MCF 10A (cell line): ENCODE data around the gene THADA. TPM values are rescaled to one million over a fixed set of nuclear protein-coding genes. Genes with fewer than 3 reads are reported as not detected.

ENCODE experiments used
- BruUV-seq: library from RNA; stranded (reverse); fragments of 400-500 nt; replicated peaks from 2 replicates; lab custom pipeline; 2021; lab: Mats Ljungman, UMichigan
- CTCF ChIA-PET: fragments of 300-600 bp; sonication (Branson Sonifier 250); formaldehyde crosslinking; extraction: SDS; loops from one replicate; lab custom pipeline; 2021; ENCODE audit warnings: antibody characterized with exemption, inconsistent platforms; lab: Yijun Ruan, JAX
- POLR2A ChIA-PET: fragments of 300-600, 350-650 bp; sonication (Branson Sonifier 250); formaldehyde crosslinking; extraction: SDS; loops from one replicate; lab custom pipeline; 2020; ENCODE audit warnings: antibody characterized with exemption, inconsistent platforms; lab: Yijun Ruan, JAX
- DNase-seq: peaks from one replicate; pipeline ENCODE4 v3.0.0-alpha.2; 2018; ENCODE audit not compliant: unreplicated experiment
- H3K27ac Mint-ChIP-seq: one replicate; pipeline ENCODE4 v1.8.0; 2022; ENCODE audit warnings: mild to moderate bottlenecking, low read depth, mixed read lengths; ENCODE audit not compliant: unreplicated experiment
- H3K27me3 Mint-ChIP-seq: one replicate; pipeline ENCODE4 v1.8.0; 2022; ENCODE audit warnings: mixed read lengths; ENCODE audit not compliant: insufficient read depth, unreplicated experiment
- H3K36me3 Mint-ChIP-seq: one replicate; pipeline ENCODE4 v1.8.0; 2022; ENCODE audit warnings: mild to moderate bottlenecking, moderate library complexity, mixed read lengths; ENCODE audit not compliant: insufficient read depth, unreplicated experiment
- H3K4me1 Mint-ChIP-seq: one replicate; pipeline ENCODE4 v1.8.0; 2022; ENCODE audit warnings: mixed read lengths; ENCODE audit not compliant: insufficient read depth, unreplicated experiment
- H3K4me3 Mint-ChIP-seq: one replicate; pipeline ENCODE4 v1.8.0; 2022; ENCODE audit warnings: mild to moderate bottlenecking, moderate library complexity, mixed read lengths; ENCODE audit not compliant: unreplicated experiment
- H3K9me3 Mint-ChIP-seq: one replicate; pipeline ENCODE4 v1.8.0; 2022; ENCODE audit warnings: mixed read lengths; ENCODE audit not compliant: unreplicated experiment
- intact Hi-C: fragments of 100-400 bp; cut with micrococcal nuclease; formaldehyde crosslinking; loops from 2 replicates; pipeline ENCODE4 v1.14.1; 2022
- total RNA-seq: library from RNA; stranded (reverse); gene quantifications from 2 replicates; pipeline ENCODE4 v1.2.3, GENCODE V29; 2022
- TF ChIP-seq, protein P1 (sequence below): fragments of 200-600 bp; IDR thresholded peaks from one replicate; pipeline ENCODE4 v1.8.0; 2022; ENCODE audit warnings: antibody characterized with exemption, mild to moderate bottlenecking; ENCODE audit not compliant: unreplicated experiment

THADA gene
- total RNA-seq, 1 experiment from 2014 or later = 49.8 TPM

DNA sequence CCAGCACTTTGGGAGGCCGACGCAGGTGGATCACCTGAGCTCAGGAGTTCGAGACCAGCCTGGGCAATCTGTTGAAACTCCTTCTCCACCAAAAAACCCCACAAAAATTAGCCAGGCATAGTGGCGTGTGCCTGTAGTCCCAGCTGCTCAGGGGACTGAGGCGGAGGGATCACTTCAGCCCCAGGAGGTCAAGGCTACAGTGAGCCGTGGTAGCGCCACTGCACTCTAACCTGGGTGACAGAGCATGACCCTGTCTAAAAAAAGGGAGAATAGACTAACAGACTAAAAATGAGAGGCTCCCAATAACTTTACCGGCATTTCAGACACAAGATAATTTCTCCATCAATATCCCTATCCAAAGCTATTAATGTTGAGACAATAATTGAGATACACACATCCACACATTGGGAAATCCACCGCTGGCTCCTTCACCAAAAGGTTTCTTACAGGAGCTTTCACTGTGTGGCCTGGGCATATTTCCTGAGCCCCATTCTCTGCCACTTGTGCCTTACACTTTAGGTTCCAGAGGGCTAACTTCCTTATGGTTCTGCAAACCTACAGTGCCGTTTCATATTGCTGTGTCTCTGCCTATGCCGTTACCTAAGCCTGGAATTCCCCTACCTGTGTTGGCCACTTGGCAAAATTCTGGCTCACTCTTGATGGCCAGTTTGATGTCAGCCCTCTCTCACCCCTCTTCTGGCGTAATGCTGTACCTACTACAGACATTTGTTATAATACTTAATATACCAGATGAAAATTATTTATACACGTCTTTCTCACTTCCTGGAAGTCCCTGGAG, 253.7 kb downstream of the THADA start:
- Mint-ChIP-seq H3K27me3 (no peaks in the 10 kb centered on the region), H3K27ac (peak overlapping the region; percentile 23), H3K4me1 (peaks cover 28% of the 10 kb centered on the region), H3K9me3 (no peaks in the 10 kb centered on the region), H3K36me3 (peaks cover 22% of the 10 kb centered on the region), H3K4me3 (no peak overlapping the region)
- ChIA-PET POLR2A (interaction anchor here (1.0 to 1.1 kb wide), 4 partner anchors 9 to 78 kb away, joined by 3 to 5 read pairs (median 3); no protein-coding TSS in a partner anchor), CTCF (interaction anchor here (0.6 to 1.4 kb wide), 4 partner anchors 27 to 367 kb away, joined by 3 to 4 read pairs (median 4); no protein-coding TSS in a partner anchor)
- intact Hi-C loops = no loop called here
- TF ChIP-seq, protein P1, sequence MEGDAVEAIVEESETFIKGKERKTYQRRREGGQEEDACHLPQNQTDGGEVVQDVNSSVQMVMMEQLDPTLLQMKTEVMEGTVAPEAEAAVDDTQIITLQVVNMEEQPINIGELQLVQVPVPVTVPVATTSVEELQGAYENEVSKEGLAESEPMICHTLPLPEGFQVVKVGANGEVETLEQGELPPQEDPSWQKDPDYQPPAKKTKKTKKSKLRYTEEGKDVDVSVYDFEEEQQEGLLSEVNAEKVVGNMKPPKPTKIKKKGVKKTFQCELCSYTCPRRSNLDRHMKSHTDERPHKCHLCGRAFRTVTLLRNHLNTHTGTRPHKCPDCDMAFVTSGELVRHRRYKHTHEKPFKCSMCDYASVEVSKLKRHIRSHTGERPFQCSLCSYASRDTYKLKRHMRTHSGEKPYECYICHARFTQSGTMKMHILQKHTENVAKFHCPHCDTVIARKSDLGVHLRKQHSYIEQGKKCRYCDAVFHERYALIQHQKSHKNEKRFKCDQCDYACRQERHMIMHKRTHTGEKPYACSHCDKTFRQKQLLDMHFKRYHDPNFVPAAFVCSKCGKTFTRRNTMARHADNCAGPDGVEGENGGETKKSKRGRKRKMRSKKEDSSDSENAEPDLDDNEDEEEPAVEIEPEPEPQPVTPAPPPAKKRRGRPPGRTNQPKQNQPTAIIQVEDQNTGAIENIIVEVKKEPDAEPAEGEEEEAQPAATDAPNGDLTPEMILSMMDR = no peak
- peak; percentile 6 for DNase-seq
- BruUV-seq = no TSS peak

DNA sequence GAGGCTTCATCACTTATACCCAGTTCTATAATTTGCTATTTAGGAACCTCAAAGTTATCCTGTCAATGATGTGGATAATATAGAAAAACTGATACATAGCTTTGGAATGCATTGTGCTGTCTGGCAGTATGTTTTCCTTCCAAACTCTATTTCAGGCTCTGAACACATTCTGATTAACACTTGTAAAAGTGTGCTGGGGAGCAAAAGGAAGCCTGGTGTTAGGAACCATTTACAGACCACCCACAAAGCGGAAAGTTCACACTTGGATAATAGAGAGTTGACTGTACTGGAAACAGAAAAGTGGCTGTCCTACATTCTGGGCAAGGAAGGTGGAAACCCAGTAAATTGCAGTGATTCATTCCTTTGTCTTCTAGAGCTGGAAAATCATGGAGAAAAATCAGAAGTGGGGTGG, 254.9 kb downstream of the THADA start:
- Mint-ChIP-seq H3K36me3 (peaks cover 22% of the 10 kb centered on the region), H3K4me3 (no peak overlapping the region), H3K4me1 (peaks cover 28% of the 10 kb centered on the region), H3K27me3 (no peaks in the 10 kb centered on the region), H3K9me3 (no peaks in the 10 kb centered on the region), H3K27ac (peak overlapping the region; percentile 70)
- intact Hi-C loops = no loop called here
- peak; percentile 27 for DNase-seq
- ChIA-PET CTCF (interaction anchor here (0.6 to 1.4 kb wide), 3 partner anchors 112 to 143 kb away, joined by 3 to 4 read pairs (median 4); no protein-coding TSS in a partner anchor), POLR2A (interaction anchor here (1.0 to 1.6 kb wide), 4 partner anchors 10 to 135 kb away, joined by 3 to 5 read pairs (median 4); no protein-coding TSS in a partner anchor)
- TF ChIP-seq, protein P1 = no peak
- BruUV-seq = no TSS peak

DNA sequence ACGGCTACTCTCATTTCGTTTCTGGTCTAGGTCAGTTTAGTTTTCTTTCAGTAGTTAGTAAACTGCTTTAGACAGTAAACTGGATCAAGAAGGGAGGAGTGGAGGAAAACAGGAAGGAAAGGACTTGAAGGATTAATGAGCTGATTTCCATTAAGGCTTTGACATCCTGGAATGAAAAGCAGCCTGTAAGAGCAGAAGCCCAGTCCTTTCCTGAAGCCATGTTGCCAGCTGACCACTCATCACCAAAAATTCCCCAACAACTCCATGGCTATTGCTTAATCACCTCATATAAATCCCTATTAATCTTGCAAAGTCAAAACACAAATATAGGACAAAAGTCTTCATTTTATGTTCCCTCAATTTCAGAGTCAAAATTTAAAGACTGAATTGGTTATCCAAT, 255.8 kb downstream of the THADA start:
- TF ChIP-seq, protein P1 = no peak
- H3K36me3 Mint-ChIP-seq = peaks cover 28% of the 10 kb centered on the region
- H3K4me1 Mint-ChIP-seq = peaks cover 28% of the 10 kb centered on the region
- DNase-seq = peak; percentile 33
- H3K4me3 Mint-ChIP-seq = no peak overlapping the region
- no peaks in the 10 kb centered on the region for H3K27me3 Mint-ChIP-seq
- POLR2A ChIA-PET = interaction anchor here (1.3 to 1.6 kb wide), 2 partner anchors 14 to 136 kb away, joined by 4 to 5 read pairs; no protein-coding TSS in a partner anchor
- no TSS peak for BruUV-seq
- intact Hi-C loops = no loop called here
- peak overlapping the region; percentile 70 for H3K27ac Mint-ChIP-seq
- CTCF ChIA-PET = interaction anchor here (0.7 to 1.1 kb wide), 2 partner anchors 110 to 144 kb away, joined by 3 to 4 read pairs; no protein-coding TSS in a partner anchor
- no peaks in the 10 kb centered on the region for H3K9me3 Mint-ChIP-seq

DNA sequence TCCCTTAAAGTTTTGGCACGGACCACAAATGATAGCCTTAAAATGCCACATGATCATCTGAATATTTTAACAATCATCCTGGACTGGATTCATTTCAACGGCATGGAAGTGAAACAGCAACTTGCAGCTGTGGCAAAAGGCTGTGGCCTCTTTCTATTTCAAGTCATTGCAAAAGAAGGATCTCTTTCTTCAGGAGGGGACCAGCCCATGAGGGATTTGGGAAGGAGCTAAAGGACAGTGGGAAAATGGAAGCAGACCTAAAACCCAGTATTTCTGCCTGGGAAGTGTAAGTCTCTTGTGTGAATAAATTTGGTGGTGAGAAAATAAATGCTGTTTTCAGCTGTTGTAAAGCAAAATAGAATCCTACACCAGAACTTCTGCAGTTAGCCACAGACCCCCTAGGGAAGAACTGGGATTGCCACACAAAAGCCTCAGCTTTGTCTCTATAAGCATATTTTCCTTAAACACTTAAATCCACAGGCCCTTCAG, 262.1 kb downstream of the THADA start:
- H3K27me3 Mint-ChIP-seq = no peaks in the 10 kb centered on the region
- no TSS peak for BruUV-seq
- CTCF ChIA-PET = no interaction called here
- peak; percentile 42 for DNase-seq
- H3K27ac Mint-ChIP-seq = peak overlapping the region; percentile 56
- intact Hi-C loops = no loop called here
- POLR2A ChIA-PET = interaction anchor here (1.0 to 1.3 kb wide), 3 partner anchors 15 to 107 kb away, joined by 3 read pairs; partner anchors contain the start of gene ZFP36L2
- H3K4me3 Mint-ChIP-seq = no peak overlapping the region
- TF ChIP-seq, protein P1 = no peak
- H3K4me1 Mint-ChIP-seq = peaks cover 14% of the 10 kb centered on the region
- H3K9me3 Mint-ChIP-seq = no peaks in the 10 kb centered on the region
- peaks cover 23% of the 10 kb centered on the region for H3K36me3 Mint-ChIP-seq
